ENCODE data around the gene IL23R. TPM values are rescaled to one million over a fixed set of nuclear protein-coding genes. Genes with fewer than 3 reads are reported as not detected.

The IL23R gene
- total RNA-seq, 2 donors from 2014 or later = not detected

DNA sequence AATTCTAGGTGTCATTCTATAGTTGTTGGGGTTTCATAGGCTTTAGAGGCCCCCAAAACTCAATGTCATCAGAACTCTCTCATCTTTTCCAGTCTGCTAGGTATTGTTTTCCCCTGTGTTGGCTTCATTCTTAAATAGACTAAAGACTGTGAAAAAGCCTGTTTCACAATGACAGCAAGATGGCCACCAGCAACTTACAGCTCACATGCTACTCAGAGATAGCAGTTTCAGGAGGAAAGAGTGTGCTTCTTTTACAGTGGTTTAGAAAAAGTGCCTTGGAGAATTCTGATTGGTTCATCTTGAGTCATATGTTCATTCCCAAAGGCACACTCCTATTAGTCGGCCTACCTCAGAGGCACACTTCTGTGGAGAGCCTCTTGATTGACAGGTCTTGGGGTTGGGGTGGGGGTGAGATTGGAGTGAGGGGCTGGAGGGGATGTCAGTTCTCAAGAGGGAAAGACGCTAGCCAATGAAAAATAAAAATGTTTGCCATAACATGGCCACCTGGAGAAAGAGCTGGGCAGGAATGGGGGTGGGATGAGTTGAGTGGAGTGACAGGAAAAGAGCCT, 8.5 kb downstream of the IL23R start:
- DNase-seq = no peak
- H3K27ac Mint-ChIP-seq = no peak overlapping the region
- no peaks in the 10 kb centered on the region for H3K9me3 Mint-ChIP-seq
- no peak for TF ChIP-seq CTCF (conservative IDR thresholded peaks at IDR 0.05)
- 77 to 88% methylated on average over 1 to 2 of the region's 2 CpGs for WGBS, 2 experiments (ENCODE audit: insufficient coverage in 1 of 2, insufficient read length in 1 of 2)
- Histone ChIP-seq H3K36me3 (ENCODE audit: control insufficient read depth, insufficient read depth, low read length) (no peaks in the 10 kb centered on the region), H3K9ac (ENCODE audit: extremely low read depth, low read length, poor library complexity, severe bottlenecking) (no peak overlapping the region), H3K27ac (ENCODE audit: low read depth, low read length) (no peak overlapping the region), H3K4me1 (ENCODE audit: control insufficient read depth, insufficient read depth, low read length) (no peaks in the 10 kb centered on the region), H3K4me3 (ENCODE audit: low read length) (no peak overlapping the region), H3K9me3 (ENCODE audit: control insufficient read depth, low read length) (no peaks in the 10 kb centered on the region), H3K27me3 (ENCODE audit: control insufficient read depth, insufficient read depth, low read length, poor library complexity, severe bottlenecking) (no peaks in the 10 kb centered on the region)
- no peaks in the 10 kb centered on the region for H3K36me3 Mint-ChIP-seq (ENCODE audit: low read depth)
- peaks cover 3% of the 10 kb centered on the region for H3K4me1 Mint-ChIP-seq
- H3K4me3 Mint-ChIP-seq = no peak overlapping the region
- H3K27me3 Mint-ChIP-seq (ENCODE audit: insufficient read depth) = peaks cover 4% of the 10 kb centered on the region

DNA sequence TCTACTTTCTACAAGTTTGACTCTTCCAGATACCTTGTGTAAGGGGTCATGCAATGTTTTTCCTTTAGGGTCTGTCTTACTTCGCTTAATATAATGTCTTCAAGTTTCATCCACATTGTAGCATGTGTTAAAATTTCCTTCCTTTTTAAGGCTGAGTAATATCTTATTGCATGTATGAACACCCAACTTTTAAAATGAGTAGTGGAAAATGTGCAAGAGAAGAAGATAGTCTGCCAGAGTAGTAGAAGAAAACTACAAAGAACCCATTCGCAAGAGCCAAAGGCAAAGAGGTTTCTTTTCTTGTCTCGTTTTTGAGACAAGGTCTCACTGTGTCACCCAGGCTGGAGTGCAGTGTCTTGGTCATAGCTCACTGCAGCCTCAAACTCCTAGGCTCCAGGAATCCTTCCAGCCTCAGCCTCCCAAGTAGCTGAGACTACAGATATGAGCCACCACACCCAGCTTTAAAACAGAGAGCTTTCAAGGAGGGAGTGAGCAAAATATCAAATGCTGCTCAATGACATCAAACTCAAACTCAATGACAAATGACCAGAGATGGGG, 9.4 kb downstream of the IL23R start:
- no peak for TF ChIP-seq CTCF (conservative IDR thresholded peaks at IDR 0.05)
- H3K36me3 Mint-ChIP-seq (ENCODE audit: low read depth) = no peaks in the 10 kb centered on the region
- no peaks in the 10 kb centered on the region for H3K27me3 ChIP-seq (ENCODE audit: control insufficient read depth, insufficient read depth, low read length, poor library complexity, severe bottlenecking)
- no peak for DNase-seq
- no peaks in the 10 kb centered on the region for H3K4me1 ChIP-seq (ENCODE audit: control insufficient read depth, insufficient read depth, low read length)
- H3K36me3 ChIP-seq (ENCODE audit: control insufficient read depth, insufficient read depth, low read length) = no peaks in the 10 kb centered on the region
- 90 to 100% methylated on average over 1 to 3 of the region's 3 CpGs for WGBS, 2 experiments (ENCODE audit: insufficient coverage in 1 of 2, insufficient read length in 1 of 2)
- H3K9me3 ChIP-seq (ENCODE audit: control insufficient read depth, low read length) = no peaks in the 10 kb centered on the region
- H3K4me3 ChIP-seq (ENCODE audit: low read length) = no peak overlapping the region
- H3K4me1 Mint-ChIP-seq = peaks cover 3% of the 10 kb centered on the region
- no peak overlapping the region for H3K9ac ChIP-seq (ENCODE audit: extremely low read depth, low read length, poor library complexity, severe bottlenecking)
- H3K27me3 Mint-ChIP-seq (ENCODE audit: insufficient read depth) = peaks cover 4% of the 10 kb centered on the region
- no peaks in the 10 kb centered on the region for H3K9me3 Mint-ChIP-seq
- no peak overlapping the region for H3K4me3 Mint-ChIP-seq
- no peak overlapping the region for H3K27ac ChIP-seq (ENCODE audit: low read depth, low read length)
- H3K27ac Mint-ChIP-seq = no peak overlapping the region

GRCh38 chr1:67184838-67185421, 18.7 kb downstream of the IL23R start:
- Mint-ChIP-seq H3K4me1 (no peaks in the 10 kb centered on the region), H3K36me3 (ENCODE audit: low read depth) (no peaks in the 10 kb centered on the region), H3K27me3 (ENCODE audit: insufficient read depth) (peaks cover 2% of the 10 kb centered on the region), H3K4me3 (no peak overlapping the region), H3K27ac (no peak overlapping the region), H3K9me3 (peaks cover 14% of the 10 kb centered on the region)
- H3K9ac ChIP-seq (ENCODE audit: extremely low read depth, low read length, poor library complexity, severe bottlenecking) = no peak overlapping the region
- no peaks in the 10 kb centered on the region for H3K9me3 ChIP-seq (ENCODE audit: control insufficient read depth, low read length)
- no peaks in the 10 kb centered on the region for H3K36me3 ChIP-seq (ENCODE audit: control insufficient read depth, insufficient read depth, low read length)
- no peaks in the 10 kb centered on the region for H3K4me1 ChIP-seq (ENCODE audit: control insufficient read depth, insufficient read depth, low read length)
- H3K27me3 ChIP-seq (ENCODE audit: control insufficient read depth, insufficient read depth, low read length, poor library complexity, severe bottlenecking) = no peaks in the 10 kb centered on the region
- no peak for TF ChIP-seq CTCF (conservative IDR thresholded peaks at IDR 0.05)
- WGBS, 2 experiments (ENCODE audit: insufficient coverage in 1 of 2, insufficient read length in 1 of 2) = no CpG with 5 or more reads among the region's 1 CpG
- DNase-seq = no peak
- H3K4me3 ChIP-seq (ENCODE audit: low read length) = no peak overlapping the region
- H3K27ac ChIP-seq (ENCODE audit: low read depth, low read length) = no peak overlapping the region
